ENCODE data around the gene HYAL1. TPM values are rescaled to one million over a fixed set of nuclear protein-coding genes. Genes with fewer than 3 reads are reported as not detected.

HYAL1 gene
- total RNA-seq, 4 donors from 2014 or later: 19.5 to 31.0 (median 27.4) TPM

DNA sequence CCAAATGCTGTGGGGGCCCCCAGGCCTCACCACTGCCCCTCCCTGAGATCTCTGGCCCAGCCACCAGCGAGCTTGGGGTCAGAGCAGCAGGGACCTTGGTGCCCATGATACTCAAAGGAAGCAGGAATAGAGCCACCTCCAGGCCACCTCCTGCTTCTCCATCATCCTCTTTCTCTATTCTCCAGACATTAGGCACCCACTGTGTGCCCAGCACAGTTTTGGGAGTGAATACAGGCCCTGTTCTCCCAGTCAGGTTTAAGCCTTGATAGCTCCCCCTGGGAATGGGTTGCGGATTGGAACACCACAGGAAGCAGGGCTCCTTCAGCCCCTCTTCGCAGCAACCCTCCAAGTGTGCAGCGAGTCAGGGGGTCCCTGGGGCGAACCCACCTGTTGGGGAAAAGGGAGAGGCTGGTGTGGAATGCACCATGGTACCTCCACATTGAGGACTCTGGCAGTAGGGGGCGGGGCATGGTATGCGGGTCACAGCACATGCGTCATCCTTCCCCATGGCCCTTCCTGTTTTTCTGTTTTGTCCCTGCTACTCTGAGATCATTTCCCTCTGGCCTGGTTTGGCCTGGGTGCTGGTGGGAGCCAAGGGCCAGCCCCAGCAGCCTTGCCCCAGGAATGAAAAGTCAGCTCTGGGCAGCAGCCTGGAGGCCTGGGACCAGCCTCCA, 48.7 kb downstream of the HYAL1 start:
- DNase-seq (ENCODE audit: low spot score in 2 of 2): peak in 1 of 2 donors; percentile 87
- TF ChIP-seq EP300 (IDR thresholded peaks at IDR 0.05) (no peak), POLR2AphosphoS5 (IDR thresholded peaks at IDR 0.05) (no peak), POLR2A (IDR thresholded peaks at IDR 0.05) (no peak)
- TF ChIP-seq, protein P1, sequence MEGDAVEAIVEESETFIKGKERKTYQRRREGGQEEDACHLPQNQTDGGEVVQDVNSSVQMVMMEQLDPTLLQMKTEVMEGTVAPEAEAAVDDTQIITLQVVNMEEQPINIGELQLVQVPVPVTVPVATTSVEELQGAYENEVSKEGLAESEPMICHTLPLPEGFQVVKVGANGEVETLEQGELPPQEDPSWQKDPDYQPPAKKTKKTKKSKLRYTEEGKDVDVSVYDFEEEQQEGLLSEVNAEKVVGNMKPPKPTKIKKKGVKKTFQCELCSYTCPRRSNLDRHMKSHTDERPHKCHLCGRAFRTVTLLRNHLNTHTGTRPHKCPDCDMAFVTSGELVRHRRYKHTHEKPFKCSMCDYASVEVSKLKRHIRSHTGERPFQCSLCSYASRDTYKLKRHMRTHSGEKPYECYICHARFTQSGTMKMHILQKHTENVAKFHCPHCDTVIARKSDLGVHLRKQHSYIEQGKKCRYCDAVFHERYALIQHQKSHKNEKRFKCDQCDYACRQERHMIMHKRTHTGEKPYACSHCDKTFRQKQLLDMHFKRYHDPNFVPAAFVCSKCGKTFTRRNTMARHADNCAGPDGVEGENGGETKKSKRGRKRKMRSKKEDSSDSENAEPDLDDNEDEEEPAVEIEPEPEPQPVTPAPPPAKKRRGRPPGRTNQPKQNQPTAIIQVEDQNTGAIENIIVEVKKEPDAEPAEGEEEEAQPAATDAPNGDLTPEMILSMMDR (IDR thresholded peaks at IDR 0.05): no peak
- Histone ChIP-seq H3K4me1 (peaks cover 65% of the 10 kb centered on the region), H3K9me3 (no peaks in the 10 kb centered on the region), H3K27ac (peak overlapping the region; percentile 79), H3K27me3 (no peaks in the 10 kb centered on the region), H3K36me3 (peaks cover 39% of the 10 kb centered on the region), H3K4me3 (no peak overlapping the region)
- 61% methylated on average over 8 of the region's 8 CpGs for WGBS

DNA sequence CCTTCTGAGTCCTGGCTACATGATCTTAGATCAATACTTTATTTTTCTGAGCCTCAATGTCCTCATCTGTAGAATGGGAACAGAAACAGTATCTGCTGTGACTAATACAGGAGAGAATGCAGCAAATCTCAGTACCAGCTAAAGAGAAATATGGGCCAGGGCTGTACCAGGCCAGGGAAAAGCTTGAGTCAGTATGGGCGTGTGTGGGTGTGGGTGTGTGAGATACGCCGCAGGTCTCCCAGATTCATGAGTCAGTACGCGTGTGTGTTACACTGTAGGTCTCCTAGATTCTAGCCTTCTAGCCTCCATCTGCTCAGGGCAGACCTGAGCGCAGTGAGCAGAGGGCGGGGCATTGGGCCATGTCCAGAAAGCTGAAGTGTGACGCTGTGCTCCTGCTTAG, 52.2 kb downstream of the HYAL1 start:
- WGBS: 38% methylated on average over 8 of the region's 8 CpGs
- H3K36me3 ChIP-seq: peaks cover 16% of the 10 kb centered on the region
- peak overlapping the region; percentile 60 for H3K27ac ChIP-seq
- H3K27me3 ChIP-seq: no peaks in the 10 kb centered on the region
- no peak for TF ChIP-seq EP300 (IDR thresholded peaks at IDR 0.05)
- TF ChIP-seq, protein P1 (IDR thresholded peaks at IDR 0.05): no peak
- no peak for TF ChIP-seq POLR2A (IDR thresholded peaks at IDR 0.05)
- TF ChIP-seq POLR2AphosphoS5 (IDR thresholded peaks at IDR 0.05): no peak
- H3K9me3 ChIP-seq: no peaks in the 10 kb centered on the region
- H3K4me1 ChIP-seq: peaks cover 80% of the 10 kb centered on the region
- no peak overlapping the region for H3K4me3 ChIP-seq
- no peak for DNase-seq (ENCODE audit: low spot score in 2 of 2)

DNA sequence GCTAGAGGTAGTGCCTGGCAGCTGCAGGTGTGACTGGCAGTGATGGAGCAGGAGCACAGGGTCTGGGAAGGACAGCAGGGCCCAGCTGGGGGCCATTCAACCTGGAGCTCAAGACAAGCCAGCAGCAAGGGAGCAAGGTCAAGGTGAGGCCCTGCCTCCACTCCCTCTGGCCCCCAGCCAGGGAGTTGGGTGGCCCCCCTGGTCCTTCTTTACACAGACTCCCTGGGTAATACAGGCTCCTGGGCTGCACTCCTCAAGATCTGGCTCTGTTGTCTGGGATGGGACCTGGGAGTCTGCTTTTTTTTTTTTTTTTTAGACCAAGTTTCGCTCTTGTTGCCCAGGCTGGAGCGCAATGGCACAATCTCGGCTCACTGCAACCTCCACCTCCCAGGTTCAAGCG, 52.9 kb downstream of the HYAL1 start:
- H3K4me3 ChIP-seq: no peak overlapping the region
- H3K27me3 ChIP-seq: no peaks in the 10 kb centered on the region
- DNase-seq (ENCODE audit: low spot score in 2 of 2): no peak
- peaks cover 82% of the 10 kb centered on the region for H3K4me1 ChIP-seq
- peaks cover 13% of the 10 kb centered on the region for H3K36me3 ChIP-seq
- TF ChIP-seq, protein P1 (IDR thresholded peaks at IDR 0.05): no peak
- TF ChIP-seq POLR2A (IDR thresholded peaks at IDR 0.05) (no peak), EP300 (IDR thresholded peaks at IDR 0.05) (no peak), POLR2AphosphoS5 (IDR thresholded peaks at IDR 0.05) (no peak)
- 83% methylated on average over 4 of the region's 4 CpGs for WGBS
- H3K27ac ChIP-seq: peak overlapping the region; percentile 60
- H3K9me3 ChIP-seq: no peaks in the 10 kb centered on the region

Other genes with a start within 250 kb of the HYAL1 start
- gene RBM5, start 214.7 kb downstream of the HYAL1 start, total RNA-seq: 100 to 1,000 TPM; 129 to 681 (median 208) TPM
- 100 to 1,000 TPM; 123 to 188 (median 130) TPM for gene SEMA3F, start 148.2 kb downstream of the HYAL1 start, total RNA-seq
- under 1 TPM in 1 of 4 donors, not detected in 3; 0.64 TPM for gene GNAT1, start 112.0 kb downstream of the HYAL1 start, total RNA-seq
- gene SLC38A3, start 98.3 kb downstream of the HYAL1 start, total RNA-seq: 1 to 10 TPM in 2 of 4 donors, under 1 TPM in 2; 0.25 to 2.2 (median 1.00) TPM
- gene GNAI2, start 67.4 kb downstream of the HYAL1 start, total RNA-seq: 10 to 100 TPM; 70.9 to 91.3 (median 76.7) TPM
- 1 to 10 TPM; 2.9 to 5.2 (median 4.1) TPM for gene SEMA3B, start 34.4 kb downstream of the HYAL1 start, total RNA-seq
- gene LSMEM2, start 24.5 kb downstream of the HYAL1 start, total RNA-seq: under 1 TPM in 1 of 4 donors, not detected in 3; 0.30 TPM
- gene IFRD2, start 11.1 kb downstream of the HYAL1 start, total RNA-seq: 10 to 100 TPM; 56.3 to 84.9 (median 75.2) TPM
- 1 to 10 TPM; 2.5 to 7.8 (median 6.1) TPM for gene HYAL3, start 4.2 kb downstream of the HYAL1 start, total RNA-seq
- 10 to 100 TPM; 19.5 to 23.4 (median 20.3) TPM for gene NAA80, start 4.2 kb downstream of the HYAL1 start, total RNA-seq
- 10 to 100 TPM; 47.7 to 87.0 (median 80.3) TPM for gene HYAL2, start 19.2 kb upstream of the HYAL1 start, total RNA-seq
- gene TUSC2, start 24.6 kb upstream of the HYAL1 start, total RNA-seq: 10 to 100 TPM; 12.8 to 21.7 (median 17.4) TPM
- gene RASSF1, start 37.3 kb upstream of the HYAL1 start, total RNA-seq: 10 to 100 TPM; 33.9 to 63.3 (median 39.7) TPM
- gene ZMYND10, start 42.2 kb upstream of the HYAL1 start, total RNA-seq: 1 to 10 TPM in 3 of 4 donors, not detected in 1; 1.6 to 4.7 (median 1.9) TPM
- gene NPRL2, start 47.2 kb upstream of the HYAL1 start, total RNA-seq: 10 to 100 TPM; 16.5 to 35.6 (median 26.0) TPM
- gene CYB561D2, start 47.3 kb upstream of the HYAL1 start, total RNA-seq: 10 to 100 TPM; 12.8 to 29.8 (median 17.9) TPM
- 10 to 100 TPM; 60.7 to 85.3 (median 70.2) TPM for gene TMEM115, start 55.9 kb upstream of the HYAL1 start, total RNA-seq
- gene CACNA2D2, start 200.1 kb upstream of the HYAL1 start, total RNA-seq: 1 to 10 TPM; 1.4 to 5.6 (median 1.7) TPM